Vagina (tissue), 2 donors: ENCODE results near the gene COL28A1.

Source experiments
- CTCF ChIP-seq, 3 experiments: fragments of 450-650 bp in 2 of 3; fragments of 200-600 bp in 1 of 3; sonication (generic) in 1 of 3; IDR thresholded peaks; one replicate each; pipeline ENCODE4 v1.5.1; 2017 to 2019; ENCODE audit warnings: antibody characterized with exemption in 3 of 3, mild to moderate bottlenecking in 2 of 3, moderate library complexity in 2 of 3
- POLR2A ChIP-seq, 2 donors: fragments of 450-650 bp; IDR thresholded peaks; one replicate each; pipeline ENCODE4 v1.6.1; 2017; ENCODE audit warnings: antibody characterized with exemption in 2 of 2, mild to moderate bottlenecking in 2 of 2, moderate library complexity in 2 of 2
- POLR2AphosphoS5 ChIP-seq, 2 donors: sonication (generic); formaldehyde crosslinking; IDR thresholded peaks; one replicate each; pipeline ENCODE4 v1.9.0; 2017; ENCODE audit warnings: antibody characterized with exemption in 2 of 2, mild to moderate bottlenecking in 2 of 2, low read depth in 1 of 2; ENCODE audit not compliant: insufficient read depth in 1 of 2

- no peak for TF ChIP-seq CTCF (IDR thresholded peaks at IDR 0.05)
- TF ChIP-seq POLR2A (IDR thresholded peaks at IDR 0.05): no peak
- TF ChIP-seq POLR2AphosphoS5 (IDR thresholded peaks at IDR 0.05; ENCODE audit: insufficient read depth in 1 of 2, low read depth in 1 of 2): no peak
Observed at GRCh38 chr7:7577888-7578287, 42.2 kb upstream of the COL28A1 start.
